DOHH2 (cell line): ENCODE data around the gene GAB2.

Source experiments
- H3F3A ChIP-seq: fragments of 200-600 bp; sonication (generic), shearing (Covaris generic); 2 replicates; pipeline ENCODE4 v1.6.0; 2016; ENCODE audit warnings: antibody characterized with exemption, mild to moderate bottlenecking; ENCODE audit not compliant: control insufficient read depth, insufficient read depth
- H3K27ac ChIP-seq: fragments of 200-600 bp; sonication (generic); 2 replicates; pipeline ENCODE4 v1.5.1; 2014; ENCODE audit warnings: low read depth, mild to moderate bottlenecking, low read length, moderate library complexity
- H3K27me3 ChIP-seq: fragments of 200-600 bp; sonication (generic); 2 replicates; pipeline ENCODE4 v1.6.1; 2014; ENCODE audit warnings: mild to moderate bottlenecking, low read length, mixed read lengths; ENCODE audit not compliant: control insufficient read depth
- H3K36me3 ChIP-seq: fragments of 200-600 bp; sonication (generic); 2 replicates; pipeline ENCODE4 v1.6.1; 2014; ENCODE audit warnings: mild to moderate bottlenecking, low read length, moderate library complexity, mixed read lengths; ENCODE audit not compliant: control insufficient read depth
- H3K4me1 ChIP-seq: fragments of 200-600 bp; sonication (generic); 2 replicates; pipeline ENCODE4 v1.6.1; 2014; ENCODE audit warnings: mild to moderate bottlenecking, low read length, mixed read lengths; ENCODE audit not compliant: control insufficient read depth
- H3K4me2 ChIP-seq: fragments of 200-600 bp; sonication (generic); 2 replicates; pipeline ENCODE4 v1.6.0; 2014; ENCODE audit warnings: mild to moderate bottlenecking, low read length, moderate library complexity
- H3K4me3 ChIP-seq: fragments of 200-600 bp; sonication (generic); 2 replicates; pipeline ENCODE4 v1.5.1; 2014; ENCODE audit warnings: mild to moderate bottlenecking, low read length, mixed read lengths
- H3K79me2 ChIP-seq: fragments of 200-600 bp; sonication (generic); 2 replicates; pipeline ENCODE4 v1.6.1; 2014; ENCODE audit warnings: mild to moderate bottlenecking, low read length, mixed read lengths; ENCODE audit not compliant: control insufficient read depth
- H3K9me2 ChIP-seq: fragments of 200-600 bp; sonication (generic); replicated peaks from 2 replicates; pipeline ENCODE4 v1.6.1; 2014; ENCODE audit warnings: mild to moderate bottlenecking, low read length, mixed read lengths; ENCODE audit not compliant: control insufficient read depth
- H3K9me3 ChIP-seq: fragments of 200-600 bp; sonication (generic); 2 replicates; pipeline ENCODE4 v1.6.1; 2014; ENCODE audit warnings: antibody characterized with exemption, low read length, mixed read lengths; ENCODE audit not compliant: control insufficient read depth, insufficient read depth
- H4K20me1 ChIP-seq: fragments of 200-600 bp; sonication (generic); 2 replicates; pipeline ENCODE4 v1.6.0; 2014; ENCODE audit warnings: low read depth, mild to moderate bottlenecking, antibody characterized with exemption, low read length, moderate library complexity; ENCODE audit not compliant: control insufficient read depth, insufficient read depth
- EZH2phosphoT487 ChIP-seq: fragments of 200-600 bp; sonication (generic); IDR thresholded peaks from 2 replicates; pipeline ENCODE4 v1.6.1; 2017; ENCODE audit warnings: borderline replicate concordance, mild to moderate bottlenecking, antibody characterized with exemption, low read length, moderate library complexity, mixed read lengths
- TF ChIP-seq, protein P1 (sequence below): fragments of 200-600 bp; sonication (generic); IDR thresholded peaks from one replicate; pipeline ENCODE4 v1.5.1; 2014; ENCODE audit warnings: antibody characterized with exemption, mild to moderate bottlenecking, low read depth, low read length; ENCODE audit not compliant: poor library complexity, severe bottlenecking

GAB2 gene

DNA sequence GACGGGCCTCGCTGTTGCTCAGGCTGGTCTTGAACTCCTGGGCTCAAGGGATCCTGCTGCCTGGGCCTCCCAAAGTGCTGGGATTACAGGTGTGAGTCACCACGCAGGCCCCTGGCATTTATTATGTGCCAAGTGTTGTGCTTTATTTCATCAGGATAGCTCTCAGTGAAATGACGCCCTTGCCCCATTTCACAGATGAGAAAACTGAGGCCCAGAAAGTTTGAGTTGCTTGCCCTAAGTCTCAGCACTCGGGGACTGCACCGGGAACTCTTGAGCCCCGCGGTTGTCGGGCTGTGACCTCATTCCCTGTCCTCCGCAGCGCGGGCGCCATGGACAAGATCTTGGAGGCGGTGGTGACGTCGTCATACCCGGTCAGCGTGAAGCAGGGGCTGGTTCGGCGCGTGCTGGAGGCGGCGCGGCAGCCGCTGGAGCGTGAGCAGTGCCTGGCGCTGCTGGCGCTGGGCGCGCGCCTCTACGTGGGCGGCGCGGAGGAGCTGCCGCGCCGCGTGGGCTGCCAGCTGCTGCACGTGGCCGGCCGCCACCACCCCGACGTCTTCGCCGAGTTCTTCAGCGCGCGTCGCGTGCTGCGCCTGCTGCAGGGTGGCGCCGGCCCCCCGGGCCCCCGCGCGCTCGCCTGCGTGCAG is 221.6 kb downstream of the GAB2 start:
- Histone ChIP-seq H3K4me3 (no peak overlapping the region), H4K20me1 (no peaks in the 10 kb centered on the region), H3K79me2 (no peaks in the 10 kb centered on the region), H3K9me3 (no peaks in the 10 kb centered on the region), H3K36me3 (no peaks in the 10 kb centered on the region), H3K9me2 (no peaks in the 10 kb centered on the region), H3K4me2 (no peak overlapping the region), H3K27me3 (no peaks in the 10 kb centered on the region), H3K4me1 (peaks cover 8% of the 10 kb centered on the region; the same call in 1 of the 2 replicates), H3K27ac (no peak overlapping the region), H3F3A (no peaks in the 10 kb centered on the region)
- TF ChIP-seq, protein P1, sequence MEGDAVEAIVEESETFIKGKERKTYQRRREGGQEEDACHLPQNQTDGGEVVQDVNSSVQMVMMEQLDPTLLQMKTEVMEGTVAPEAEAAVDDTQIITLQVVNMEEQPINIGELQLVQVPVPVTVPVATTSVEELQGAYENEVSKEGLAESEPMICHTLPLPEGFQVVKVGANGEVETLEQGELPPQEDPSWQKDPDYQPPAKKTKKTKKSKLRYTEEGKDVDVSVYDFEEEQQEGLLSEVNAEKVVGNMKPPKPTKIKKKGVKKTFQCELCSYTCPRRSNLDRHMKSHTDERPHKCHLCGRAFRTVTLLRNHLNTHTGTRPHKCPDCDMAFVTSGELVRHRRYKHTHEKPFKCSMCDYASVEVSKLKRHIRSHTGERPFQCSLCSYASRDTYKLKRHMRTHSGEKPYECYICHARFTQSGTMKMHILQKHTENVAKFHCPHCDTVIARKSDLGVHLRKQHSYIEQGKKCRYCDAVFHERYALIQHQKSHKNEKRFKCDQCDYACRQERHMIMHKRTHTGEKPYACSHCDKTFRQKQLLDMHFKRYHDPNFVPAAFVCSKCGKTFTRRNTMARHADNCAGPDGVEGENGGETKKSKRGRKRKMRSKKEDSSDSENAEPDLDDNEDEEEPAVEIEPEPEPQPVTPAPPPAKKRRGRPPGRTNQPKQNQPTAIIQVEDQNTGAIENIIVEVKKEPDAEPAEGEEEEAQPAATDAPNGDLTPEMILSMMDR, result no peak
- no peak for TF ChIP-seq EZH2phosphoT487

DNA sequence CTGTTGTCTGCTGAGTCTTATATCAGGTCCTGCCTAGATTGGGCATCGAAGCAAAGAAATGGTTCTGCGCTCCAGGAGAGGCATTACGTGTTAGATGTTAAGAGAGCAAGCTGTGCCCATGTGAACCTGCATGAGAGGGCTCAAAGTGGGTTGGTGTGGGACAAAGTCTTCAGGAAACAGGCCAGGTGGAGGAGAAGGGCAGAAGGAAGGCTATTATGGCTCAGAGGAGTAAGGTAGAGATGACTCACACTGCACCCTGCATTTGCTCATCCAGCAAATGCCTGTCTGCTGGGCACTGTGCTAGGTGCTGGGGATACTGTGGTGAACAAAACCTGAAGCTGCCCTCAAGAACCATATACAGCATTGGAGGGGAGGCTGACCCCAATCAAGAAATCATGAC is 223.1 kb downstream of the GAB2 start:
- H3K36me3 ChIP-seq, result no peaks in the 10 kb centered on the region
- H3K4me3 ChIP-seq, result no peak overlapping the region
- no peak overlapping the region for H3K4me2 ChIP-seq
- no peaks in the 10 kb centered on the region for H3K9me3 ChIP-seq
- no peaks in the 10 kb centered on the region for H3K79me2 ChIP-seq
- no peaks in the 10 kb centered on the region for H3F3A ChIP-seq
- no peak for TF ChIP-seq EZH2phosphoT487
- TF ChIP-seq, protein P1, result no peak
- peaks cover 14% of the 10 kb centered on the region for H3K4me1 ChIP-seq
- H3K27ac ChIP-seq, result no peak overlapping the region
- H3K9me2 ChIP-seq, result no peaks in the 10 kb centered on the region
- H3K27me3 ChIP-seq, result no peaks in the 10 kb centered on the region
- no peaks in the 10 kb centered on the region for H4K20me1 ChIP-seq

DNA sequence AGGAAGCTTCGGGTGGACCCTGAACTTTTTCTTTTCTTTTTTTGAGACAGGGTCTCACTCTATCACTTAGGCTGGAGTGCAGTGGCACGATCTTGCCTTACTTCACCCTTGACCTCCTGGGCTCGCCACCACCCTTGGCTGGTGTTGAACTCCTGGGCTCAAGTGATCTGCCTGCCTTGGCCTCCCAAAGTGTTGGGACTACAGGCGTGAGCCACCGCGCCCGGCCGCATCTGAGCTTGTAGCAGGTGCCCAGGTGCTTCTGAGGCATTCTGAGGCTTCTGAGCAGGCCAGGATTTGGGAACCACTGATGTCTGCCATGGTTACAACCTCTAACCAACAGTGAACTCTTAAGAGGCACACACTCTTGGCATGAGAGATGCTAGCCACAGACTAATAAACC is 223.8 kb downstream of the GAB2 start:
- Histone ChIP-seq H3F3A (no peaks in the 10 kb centered on the region), H3K79me2 (no peaks in the 10 kb centered on the region), H3K9me3 (no peaks in the 10 kb centered on the region), H3K9me2 (no peaks in the 10 kb centered on the region), H3K36me3 (no peaks in the 10 kb centered on the region), H3K27me3 (no peaks in the 10 kb centered on the region), H3K27ac (no peak overlapping the region), H3K4me1 (peaks cover 20% of the 10 kb centered on the region), H3K4me3 (no peak overlapping the region), H4K20me1 (no peaks in the 10 kb centered on the region), H3K4me2 (no peak overlapping the region)
- TF ChIP-seq, protein P1, result no peak
- TF ChIP-seq EZH2phosphoT487, result no peak
